Activated CD8-positive, alpha-beta T cell treated with anti-CD3 and anti-CD28 coated beads, Interleukin-2, amount 10 ng/mL, durations not matched to agents 7 days and 5 days (primary cell): ENCODE data around the gene GRIK3. TPM values are rescaled to one million over a fixed set of nuclear protein-coding genes. Genes with fewer than 3 reads are reported as not detected.

Source experiments
- ATAC-seq: fragments of 150-1000 bp; cut with Tn5 transposase; one replicate; pipeline ENCODE4 v1.10.0; 2021; ENCODE audit warnings: moderate library complexity
- CTCF ChIA-PET: fragments of 350-600 bp; sonication (Branson Sonifier 250); formaldehyde crosslinking; loops from one replicate; lab custom pipeline; 2021; ENCODE audit warnings: antibody characterized with exemption; lab: Charles Lee
- POLR2A ChIA-PET: fragments of 350-600 bp; sonication (Branson Sonifier 250); formaldehyde crosslinking; loops from one replicate; lab custom pipeline; 2021; ENCODE audit warnings: antibody characterized with exemption; lab: Charles Lee
- DNase-seq: peaks from one replicate; pipeline ENCODE4 v3.0.0-alpha.2; 2020
- H3K27ac Mint-ChIP-seq: one replicate; pipeline ENCODE4 v1.8.0; 2021; ENCODE audit warnings: mild to moderate bottlenecking, mixed read lengths
- H3K27me3 Mint-ChIP-seq: one replicate; pipeline ENCODE4 v1.8.0; 2021; ENCODE audit warnings: low read depth, mixed read lengths
- H3K36me3 Mint-ChIP-seq: one replicate; pipeline ENCODE4 v1.8.0; 2021; ENCODE audit warnings: low read depth, mixed read lengths
- H3K4me1 Mint-ChIP-seq: one replicate; pipeline ENCODE4 v1.8.0; 2021; ENCODE audit warnings: low read depth, mixed read lengths
- H3K4me3 Mint-ChIP-seq: one replicate; pipeline ENCODE4 v1.8.0; 2021; ENCODE audit warnings: mild to moderate bottlenecking, mixed read lengths
- H3K9me3 Mint-ChIP-seq: one replicate; pipeline ENCODE4 v1.8.0; 2022; ENCODE audit warnings: mixed read lengths; ENCODE audit not compliant: insufficient read depth
- total RNA-seq, 2 experiments: library from RNA; stranded (reverse); gene quantifications; one replicate each; pipeline ENCODE4 v1.2.3, GENCODE V29; 2021

The GRIK3 gene
- total RNA-seq, 2 experiments from 2014 or later = not detected

DNA sequence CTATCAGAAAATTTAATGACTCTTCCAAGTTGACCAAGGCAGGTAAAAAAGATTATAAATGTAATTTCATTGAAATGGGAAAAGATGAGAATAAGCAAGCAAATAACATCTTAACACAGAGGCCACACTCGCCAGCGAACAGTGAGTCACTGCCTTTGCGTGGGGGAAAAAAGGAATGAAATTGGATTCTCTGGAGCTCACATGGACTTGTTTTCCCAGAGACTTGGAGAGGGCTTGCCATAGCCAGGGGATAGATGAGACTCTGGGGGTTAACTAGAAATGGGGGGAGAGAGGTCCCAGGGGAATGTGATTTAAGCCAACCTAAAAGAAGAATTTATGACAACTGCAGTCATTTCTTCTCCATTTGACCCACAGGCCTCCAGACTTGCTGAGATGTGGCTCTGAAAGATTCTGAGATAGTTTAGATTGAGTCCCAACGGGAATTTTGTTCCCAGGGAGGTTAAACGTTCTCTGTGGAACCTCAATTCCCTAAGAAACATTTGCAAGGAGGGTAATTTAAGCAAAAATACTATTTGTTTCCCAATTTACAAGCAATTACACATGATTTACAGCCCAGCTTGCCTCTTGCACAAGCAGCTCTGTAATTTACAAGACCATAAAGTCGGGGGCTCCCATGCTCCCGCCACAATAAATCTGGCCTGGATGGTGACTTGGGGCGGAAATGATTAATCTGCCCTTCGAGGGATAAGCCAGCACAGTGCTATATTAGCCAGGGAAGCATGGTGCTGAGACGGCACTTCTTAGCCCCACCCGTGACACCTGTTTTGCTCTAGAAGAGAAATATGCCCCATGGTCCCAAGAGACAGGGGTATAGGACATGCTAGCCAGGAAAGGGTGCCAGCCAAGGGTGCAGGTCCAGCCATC is 68.8 kb downstream of the GRIK3 start:
- ATAC-seq = no peak
- CTCF ChIA-PET = no interaction called here
- POLR2A ChIA-PET = no interaction called here
- Mint-ChIP-seq H3K4me3 (no peak overlapping the region), H3K36me3 (no peaks in the 10 kb centered on the region), H3K9me3 (no peaks in the 10 kb centered on the region), H3K27me3 (no peaks in the 10 kb centered on the region), H3K27ac (no peak overlapping the region), H3K4me1 (no peaks in the 10 kb centered on the region)
- no peak for DNase-seq

DNA sequence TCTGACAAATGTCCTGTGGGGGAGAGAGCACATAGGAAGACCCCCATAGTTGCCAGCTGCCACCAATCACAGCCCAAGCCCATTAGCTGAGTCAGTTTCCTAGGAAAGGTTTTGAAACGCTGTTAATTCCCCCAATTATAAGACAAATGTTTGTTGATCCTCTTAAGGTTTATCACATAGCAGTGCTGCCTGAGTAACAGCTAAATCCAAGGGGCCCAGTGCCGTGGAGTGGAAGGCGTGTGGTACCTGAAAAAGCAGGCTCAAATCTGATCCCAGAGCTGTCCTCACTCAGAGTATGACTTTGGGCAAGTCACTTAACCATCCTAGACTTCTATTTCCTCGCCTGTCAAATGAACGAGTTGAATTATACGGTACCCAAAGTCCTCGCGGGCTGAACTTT is 69.5 kb downstream of the GRIK3 start:
- H3K4me3 Mint-ChIP-seq = no peak overlapping the region
- H3K27ac Mint-ChIP-seq = no peak overlapping the region
- H3K9me3 Mint-ChIP-seq = no peaks in the 10 kb centered on the region
- no peaks in the 10 kb centered on the region for H3K4me1 Mint-ChIP-seq
- no peaks in the 10 kb centered on the region for H3K27me3 Mint-ChIP-seq
- ChIA-PET POLR2A (no interaction called here), CTCF (no interaction called here)
- no peaks in the 10 kb centered on the region for H3K36me3 Mint-ChIP-seq
- no peak for DNase-seq
- no peak for ATAC-seq

DNA sequence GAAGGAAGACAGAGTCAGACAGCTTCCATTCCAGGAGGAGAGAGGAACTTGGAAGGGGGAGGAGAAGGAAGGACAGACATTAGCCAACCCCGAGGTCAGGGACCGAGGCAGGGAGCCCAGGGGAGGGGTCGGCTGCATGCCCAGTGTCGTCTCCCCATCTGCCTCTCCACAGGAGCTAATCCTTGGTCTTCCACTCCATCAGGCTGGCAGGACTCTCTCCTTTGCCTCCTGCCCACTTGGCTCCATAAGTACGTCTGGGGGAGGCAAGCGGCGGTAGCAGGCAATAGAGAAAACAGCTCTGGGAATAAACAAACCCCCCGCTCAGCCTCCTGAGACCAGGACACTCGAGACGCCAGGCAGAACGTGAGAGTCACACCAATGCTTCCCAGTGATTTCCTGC is 71.3 kb downstream of the GRIK3 start:
- H3K27me3 Mint-ChIP-seq = no peaks in the 10 kb centered on the region
- POLR2A ChIA-PET = no interaction called here
- H3K36me3 Mint-ChIP-seq = no peaks in the 10 kb centered on the region
- CTCF ChIA-PET = no interaction called here
- H3K9me3 Mint-ChIP-seq = no peaks in the 10 kb centered on the region
- H3K27ac Mint-ChIP-seq = no peak overlapping the region
- H3K4me3 Mint-ChIP-seq = no peak overlapping the region
- H3K4me1 Mint-ChIP-seq = no peaks in the 10 kb centered on the region
- ATAC-seq (no peak), DNase-seq (no peak)

DNA sequence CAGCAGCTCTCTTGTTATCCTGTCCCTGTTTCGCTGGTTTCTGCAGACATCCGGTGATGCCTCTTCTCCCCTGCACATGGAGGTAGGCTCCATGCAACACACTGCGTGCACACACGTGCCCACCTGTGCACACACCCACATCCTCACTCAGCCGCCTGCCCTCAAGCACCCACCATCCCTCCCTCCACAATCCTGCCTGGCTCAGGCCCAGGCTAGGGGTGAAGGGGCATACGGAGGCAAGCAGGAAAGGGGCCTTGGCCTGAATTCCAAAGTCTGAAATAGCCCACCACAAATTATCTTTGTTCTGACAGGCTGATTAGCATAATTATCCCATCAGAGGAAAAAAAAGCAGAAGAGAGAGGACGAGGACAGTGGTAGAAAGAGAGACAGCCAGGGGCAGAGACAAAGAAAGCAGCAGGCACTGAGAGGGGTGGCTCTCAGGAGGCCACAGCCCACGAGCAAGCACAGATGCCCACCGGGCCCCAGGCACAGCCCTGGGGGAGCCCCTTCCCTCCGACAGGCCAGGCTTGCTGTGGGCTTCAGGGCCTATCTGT is 73.2 kb downstream of the GRIK3 start:
- Mint-ChIP-seq H3K9me3 (no peaks in the 10 kb centered on the region), H3K27me3 (no peaks in the 10 kb centered on the region), H3K36me3 (no peaks in the 10 kb centered on the region), H3K4me3 (no peak overlapping the region), H3K27ac (no peak overlapping the region), H3K4me1 (no peaks in the 10 kb centered on the region)
- ChIA-PET POLR2A (no interaction called here), CTCF (no interaction called here)
- no peak for DNase-seq
- no peak for ATAC-seq

DNA sequence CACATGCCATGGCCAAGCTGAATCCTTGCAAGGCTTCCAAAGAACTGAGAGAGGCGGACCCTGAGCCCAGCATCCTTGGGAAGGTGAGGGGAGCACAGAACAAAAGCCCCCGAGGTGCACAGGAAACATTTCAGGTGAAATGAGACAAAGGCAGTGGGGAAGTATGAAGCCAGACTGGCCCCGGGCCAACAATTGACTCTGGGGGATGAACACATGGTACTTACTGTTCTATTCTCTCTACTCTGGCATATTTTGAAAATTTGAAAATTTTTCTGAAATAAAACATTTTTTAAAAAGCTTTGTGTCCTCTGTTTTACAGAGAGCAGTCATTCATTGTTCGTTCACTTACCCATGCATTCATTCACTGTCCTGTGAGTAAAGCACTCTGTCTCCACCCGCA is 77.7 kb downstream of the GRIK3 start:
- no peak for DNase-seq
- ChIA-PET CTCF (no interaction called here), POLR2A (no interaction called here)
- H3K36me3 Mint-ChIP-seq = no peaks in the 10 kb centered on the region
- no peak overlapping the region for H3K27ac Mint-ChIP-seq
- H3K4me1 Mint-ChIP-seq = no peaks in the 10 kb centered on the region
- no peak for ATAC-seq
- no peaks in the 10 kb centered on the region for H3K9me3 Mint-ChIP-seq
- H3K27me3 Mint-ChIP-seq = no peaks in the 10 kb centered on the region
- no peak overlapping the region for H3K4me3 Mint-ChIP-seq

DNA sequence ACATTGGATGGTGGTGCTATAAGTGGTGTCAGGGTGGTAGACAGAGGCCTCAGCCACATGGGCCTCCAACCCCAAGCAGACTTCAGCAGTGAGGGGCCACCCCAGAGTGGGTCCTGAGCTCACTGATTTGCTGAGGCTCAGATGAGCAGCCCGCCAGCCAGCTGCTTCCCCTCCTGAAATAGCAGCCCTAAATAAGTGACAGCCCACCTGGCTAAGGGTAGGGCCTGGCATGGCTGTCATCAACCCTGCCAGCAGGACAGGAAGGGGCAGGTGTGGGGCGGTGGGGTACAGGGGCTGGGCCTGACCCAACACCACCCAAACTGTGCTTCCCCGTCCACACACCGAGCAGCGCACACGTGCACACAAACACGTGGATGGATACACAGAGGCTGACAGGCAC is 79.3 kb downstream of the GRIK3 start:
- H3K27me3 Mint-ChIP-seq = no peaks in the 10 kb centered on the region

DNA sequence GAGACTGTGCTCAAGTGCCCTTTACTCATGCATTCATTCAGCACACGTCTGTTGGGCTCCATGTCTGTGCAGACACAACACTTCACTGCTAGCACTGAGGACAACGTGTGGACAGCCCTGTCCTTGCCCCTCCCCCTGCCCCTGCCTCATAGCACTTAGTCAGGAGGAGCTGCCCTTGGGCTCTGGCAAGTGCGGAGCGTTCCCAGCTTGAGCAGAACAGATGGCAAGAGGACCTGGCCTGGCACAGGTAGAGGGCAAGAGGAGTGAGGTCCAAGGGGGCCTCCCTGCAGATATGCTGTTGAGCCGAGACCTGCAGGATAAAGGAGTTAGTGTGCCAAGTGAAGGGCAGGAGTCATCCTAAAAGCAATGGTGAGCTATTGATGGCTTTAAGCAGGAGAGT is 81.3 kb downstream of the GRIK3 start:
- H3K36me3 Mint-ChIP-seq = no peaks in the 10 kb centered on the region
- no peaks in the 10 kb centered on the region for H3K27me3 Mint-ChIP-seq
- POLR2A ChIA-PET = no interaction called here
- CTCF ChIA-PET = no interaction called here
- no peak overlapping the region for H3K27ac Mint-ChIP-seq
- ATAC-seq (no peak), DNase-seq (no peak)
- H3K4me3 Mint-ChIP-seq = no peak overlapping the region
- no peaks in the 10 kb centered on the region for H3K4me1 Mint-ChIP-seq
- no peaks in the 10 kb centered on the region for H3K9me3 Mint-ChIP-seq

More for the DNA sequence above, 79.3 kb downstream of the GRIK3 start:
- POLR2A ChIA-PET = no interaction called here
- Mint-ChIP-seq H3K4me3 (no peak overlapping the region), H3K27ac (no peak overlapping the region), H3K36me3 (no peaks in the 10 kb centered on the region), H3K4me1 (no peaks in the 10 kb centered on the region), H3K9me3 (no peaks in the 10 kb centered on the region)
- no peak for DNase-seq
- ATAC-seq = no peak
- CTCF ChIA-PET = no interaction called here

DNA sequence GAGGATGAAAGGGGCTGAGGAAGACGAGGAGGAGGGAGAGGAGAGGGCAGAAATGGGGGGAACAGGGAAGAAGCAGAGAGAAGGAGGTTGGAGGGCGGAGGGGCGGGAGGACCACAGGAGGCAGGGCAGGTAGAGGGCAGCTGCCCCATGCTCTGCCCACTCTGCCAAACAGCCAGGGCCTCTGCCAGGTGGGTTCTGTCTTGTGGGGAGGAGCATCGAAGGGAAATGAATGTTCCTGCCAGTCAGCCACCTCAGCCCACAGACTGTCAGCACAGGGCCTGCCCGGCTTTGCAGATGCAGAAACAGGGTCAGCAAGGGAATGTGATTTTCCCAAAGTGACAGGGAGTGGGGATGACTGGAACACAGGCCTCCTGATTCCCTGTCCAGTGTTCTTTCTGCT is 82.6 kb downstream of the GRIK3 start:
- H3K4me1 Mint-ChIP-seq = no peaks in the 10 kb centered on the region
- H3K4me3 Mint-ChIP-seq = no peak overlapping the region
- no peaks in the 10 kb centered on the region for H3K27me3 Mint-ChIP-seq
- ChIA-PET CTCF (no interaction called here), POLR2A (no interaction called here)
- DNase-seq (no peak), ATAC-seq (no peak)
- H3K9me3 Mint-ChIP-seq = no peaks in the 10 kb centered on the region
- H3K36me3 Mint-ChIP-seq = no peaks in the 10 kb centered on the region
- no peak overlapping the region for H3K27ac Mint-ChIP-seq

DNA sequence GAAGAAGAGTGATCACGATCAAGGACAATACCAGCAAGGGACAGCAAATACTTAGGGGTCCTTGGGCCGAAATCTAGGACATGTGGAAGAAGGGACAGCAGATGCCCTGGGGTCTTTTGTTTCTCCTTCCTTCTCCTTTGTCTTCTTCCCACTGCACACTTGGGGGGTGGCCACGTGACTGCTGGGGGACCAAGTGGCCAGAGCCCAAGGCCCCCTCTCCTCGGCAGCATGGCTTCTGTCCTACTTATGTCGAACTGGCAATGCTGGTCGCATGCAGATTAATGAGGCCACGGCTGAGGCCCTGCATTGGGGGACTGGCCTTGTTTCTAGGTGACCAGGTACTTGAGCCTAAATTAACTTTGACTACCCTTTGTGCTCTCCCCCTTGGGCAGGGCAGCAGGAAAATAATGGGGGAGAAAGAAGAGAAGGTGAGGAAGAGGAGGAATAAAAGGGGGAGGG is 83.0 kb downstream of the GRIK3 start:
- DNase-seq (no peak), ATAC-seq (no peak)
- CTCF ChIA-PET = no interaction called here

DNA sequence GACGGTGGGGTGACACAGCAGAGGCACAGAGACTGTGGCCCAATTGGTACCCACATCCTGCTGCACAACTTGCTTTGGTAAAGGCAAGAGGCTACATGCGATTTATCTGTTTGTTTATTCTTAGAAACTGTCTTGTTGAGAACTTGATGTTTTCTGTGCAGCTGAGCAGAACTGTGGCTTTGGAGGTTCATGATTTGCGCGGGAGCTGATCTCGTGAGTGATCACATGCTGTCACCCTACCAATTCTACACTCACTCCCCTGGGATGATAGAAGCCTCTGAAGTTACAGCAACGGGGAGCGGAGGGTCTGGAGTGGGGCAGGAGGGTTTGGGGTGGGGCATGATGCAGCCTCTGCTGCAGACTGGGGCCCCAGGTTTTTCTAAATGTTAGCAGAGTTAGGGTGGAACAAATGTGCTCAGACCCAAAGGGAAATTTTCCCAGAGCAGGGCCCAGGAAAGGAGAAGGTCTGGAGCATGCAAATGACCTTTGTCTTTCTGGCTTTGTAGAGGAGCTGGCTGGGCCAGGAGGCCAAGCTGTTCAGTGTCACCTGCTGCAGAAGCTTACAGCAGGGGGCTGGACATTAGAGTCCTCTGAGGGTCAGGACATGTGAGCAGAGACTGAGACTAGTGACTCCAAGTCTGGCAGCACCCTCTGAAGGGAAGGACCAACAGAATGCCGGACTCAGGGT is 83.6 kb downstream of the GRIK3 start:
- Mint-ChIP-seq H3K36me3 (no peaks in the 10 kb centered on the region), H3K27me3 (no peaks in the 10 kb centered on the region), H3K4me1 (no peaks in the 10 kb centered on the region), H3K4me3 (no peak overlapping the region), H3K27ac (no peak overlapping the region), H3K9me3 (no peaks in the 10 kb centered on the region)
- ChIA-PET CTCF (no interaction called here), POLR2A (no interaction called here)
- ATAC-seq (no peak), DNase-seq (no peak)

More for the DNA sequence above, 83.0 kb downstream of the GRIK3 start:
- Mint-ChIP-seq H3K4me3 (no peak overlapping the region), H3K9me3 (no peaks in the 10 kb centered on the region), H3K4me1 (no peaks in the 10 kb centered on the region), H3K36me3 (no peaks in the 10 kb centered on the region), H3K27ac (no peak overlapping the region), H3K27me3 (no peaks in the 10 kb centered on the region)
- POLR2A ChIA-PET = no interaction called here

DNA sequence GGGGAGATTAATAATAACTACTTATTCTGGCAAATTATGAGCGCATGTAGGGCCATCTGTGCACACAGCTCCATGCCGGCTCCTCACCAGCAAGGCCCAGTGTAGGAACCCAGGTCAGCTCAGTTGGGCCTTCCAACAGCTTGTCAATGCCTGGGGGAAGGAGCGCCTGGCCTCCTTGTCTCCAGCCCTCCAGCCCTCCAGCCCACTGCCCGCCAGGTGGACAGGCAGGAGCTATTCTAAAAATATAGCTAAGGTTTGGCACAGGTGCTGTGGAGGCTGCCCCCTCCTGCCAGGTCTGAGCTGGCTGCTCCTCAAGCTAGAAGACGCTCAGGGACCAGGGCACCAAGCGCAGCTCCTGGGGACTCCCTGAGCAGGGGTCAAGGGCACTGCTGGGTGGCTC is 85.7 kb downstream of the GRIK3 start:
- no peak overlapping the region for H3K4me3 Mint-ChIP-seq
- H3K27me3 Mint-ChIP-seq = no peaks in the 10 kb centered on the region
- H3K36me3 Mint-ChIP-seq = no peaks in the 10 kb centered on the region
- no peak for ATAC-seq
- H3K4me1 Mint-ChIP-seq = no peaks in the 10 kb centered on the region
- POLR2A ChIA-PET = no interaction called here
- DNase-seq = no peak
- CTCF ChIA-PET = no interaction called here
- H3K27ac Mint-ChIP-seq = no peak overlapping the region
- no peaks in the 10 kb centered on the region for H3K9me3 Mint-ChIP-seq

DNA sequence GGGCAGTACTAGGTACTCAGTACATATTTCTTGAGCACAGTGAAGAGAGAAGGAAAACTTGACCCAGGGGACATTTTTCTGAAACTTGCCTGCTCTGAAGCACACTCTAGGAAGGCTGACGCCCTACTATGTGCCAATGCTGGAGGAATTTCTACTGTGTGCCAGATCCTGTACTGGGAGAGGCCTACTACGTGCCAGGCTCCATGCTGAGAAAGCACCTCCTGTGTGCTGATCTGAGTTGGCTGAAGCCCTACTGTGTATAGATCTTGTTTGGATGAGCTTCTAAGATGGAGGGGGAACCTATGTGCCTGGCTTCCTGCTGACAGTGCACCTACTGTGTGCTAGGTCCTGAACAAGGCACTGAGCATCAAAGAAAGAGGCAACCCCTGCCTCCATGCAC is 86.2 kb downstream of the GRIK3 start:
- H3K4me1 Mint-ChIP-seq = no peaks in the 10 kb centered on the region
- no peaks in the 10 kb centered on the region for H3K36me3 Mint-ChIP-seq
- ATAC-seq (no peak), DNase-seq (no peak)
- H3K4me3 Mint-ChIP-seq = no peak overlapping the region
- ChIA-PET CTCF (no interaction called here), POLR2A (no interaction called here)
- H3K9me3 Mint-ChIP-seq = no peaks in the 10 kb centered on the region
- no peak overlapping the region for H3K27ac Mint-ChIP-seq
- H3K27me3 Mint-ChIP-seq = no peaks in the 10 kb centered on the region
